ENCODE results near the gene PTH1R. TPM values are rescaled to one million over a fixed set of nuclear protein-coding genes. Genes with fewer than 3 reads are reported as not detected.

The PTH1R gene
- polyA plus RNA-seq, 6 donors from 2014 or later = not detected

GRCh38 chr3:46874430-46874829 is 3.1 kb upstream of the PTH1R start:
- no peaks in the 10 kb centered on the region for H3K9me3 Mint-ChIP-seq
- H3K4me1 Mint-ChIP-seq = peaks cover 21 to 25% (median 23%) of the 10 kb centered on the region in 3 donors
- peak overlapping the region in 3 of 6 donors; percentile 11 to 68 (median 37) for H3K27ac Mint-ChIP-seq
- DNase-seq (no peak), ATAC-seq (ENCODE audit: low read depth in 2 of 2) (peak; percentile 74 to 80)
- H3K36me3 Mint-ChIP-seq = no peaks in the 10 kb centered on the region
- peak overlapping the region in 4 of 8 donors; percentile 13 to 69 (median 25) for H3K4me3 Mint-ChIP-seq
- peaks cover 10 to 23% (median 14%) of the 10 kb centered on the region in 3 donors for H3K27me3 Mint-ChIP-seq

DNA sequence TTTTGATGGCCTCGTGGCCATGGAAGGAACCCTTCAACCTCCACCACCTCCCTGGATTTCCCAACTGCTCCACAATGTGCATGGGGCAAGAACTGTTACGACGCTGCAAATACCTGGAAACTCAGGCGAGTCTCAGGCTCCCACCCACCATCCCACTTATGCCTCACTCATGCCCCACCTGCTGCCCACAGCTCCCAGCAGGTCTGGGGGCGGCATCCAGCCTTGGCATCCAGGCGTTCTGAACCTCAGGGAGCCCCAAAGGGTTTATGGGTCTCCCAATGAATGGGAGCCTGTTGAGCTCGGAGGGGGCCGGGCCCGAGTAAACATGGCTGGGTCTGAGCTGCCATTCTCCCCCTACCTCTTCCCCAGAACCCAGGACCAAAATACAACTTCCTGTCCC is 2.0 kb upstream of the PTH1R start:
- peaks cover 14 to 21% (median 18%) of the 10 kb centered on the region in 3 donors for H3K27me3 Mint-ChIP-seq
- H3K36me3 Mint-ChIP-seq = no peaks in the 10 kb centered on the region
- H3K27ac Mint-ChIP-seq = peak overlapping the region in 2 of 6 donors; percentile 9 to 21
- no peaks in the 10 kb centered on the region for H3K9me3 Mint-ChIP-seq
- ATAC-seq (ENCODE audit: low read depth in 2 of 2) (no peak), DNase-seq (no peak)
- H3K4me1 Mint-ChIP-seq = peaks cover 19 to 29% (median 25%) of the 10 kb centered on the region in 3 donors
- no peak overlapping the region for H3K4me3 Mint-ChIP-seq

GRCh38 chr3:46876313-46877300 is 914 bp upstream of the PTH1R start:
- H3K27ac Mint-ChIP-seq = no peak overlapping the region
- peaks cover 15 to 19% (median 15%) of the 10 kb centered on the region in 3 donors for H3K27me3 Mint-ChIP-seq
- H3K4me3 Mint-ChIP-seq = no peak overlapping the region
- H3K9me3 Mint-ChIP-seq = no peaks in the 10 kb centered on the region
- peaks cover 22 to 30% (median 29%) of the 10 kb centered on the region in 3 donors for H3K4me1 Mint-ChIP-seq
- DNase-seq (no peak), ATAC-seq (ENCODE audit: low read depth in 2 of 2) (no peak)
- H3K36me3 Mint-ChIP-seq = no peaks in the 10 kb centered on the region

GRCh38 chr3:46878781-46879436 is 1.4 kb downstream of the PTH1R start:
- Mint-ChIP-seq H3K27me3 (peaks cover 13 to 29% (median 19%) of the 10 kb centered on the region in 3 donors), H3K4me1 (peaks cover 15 to 27% (median 22%) of the 10 kb centered on the region in 3 donors), H3K27ac (no peak overlapping the region), H3K9me3 (no peaks in the 10 kb centered on the region), H3K4me3 (no peak overlapping the region), H3K36me3 (no peaks in the 10 kb centered on the region)
- ATAC-seq (ENCODE audit: low read depth in 2 of 2) (no peak), DNase-seq (no peak)

DNA sequence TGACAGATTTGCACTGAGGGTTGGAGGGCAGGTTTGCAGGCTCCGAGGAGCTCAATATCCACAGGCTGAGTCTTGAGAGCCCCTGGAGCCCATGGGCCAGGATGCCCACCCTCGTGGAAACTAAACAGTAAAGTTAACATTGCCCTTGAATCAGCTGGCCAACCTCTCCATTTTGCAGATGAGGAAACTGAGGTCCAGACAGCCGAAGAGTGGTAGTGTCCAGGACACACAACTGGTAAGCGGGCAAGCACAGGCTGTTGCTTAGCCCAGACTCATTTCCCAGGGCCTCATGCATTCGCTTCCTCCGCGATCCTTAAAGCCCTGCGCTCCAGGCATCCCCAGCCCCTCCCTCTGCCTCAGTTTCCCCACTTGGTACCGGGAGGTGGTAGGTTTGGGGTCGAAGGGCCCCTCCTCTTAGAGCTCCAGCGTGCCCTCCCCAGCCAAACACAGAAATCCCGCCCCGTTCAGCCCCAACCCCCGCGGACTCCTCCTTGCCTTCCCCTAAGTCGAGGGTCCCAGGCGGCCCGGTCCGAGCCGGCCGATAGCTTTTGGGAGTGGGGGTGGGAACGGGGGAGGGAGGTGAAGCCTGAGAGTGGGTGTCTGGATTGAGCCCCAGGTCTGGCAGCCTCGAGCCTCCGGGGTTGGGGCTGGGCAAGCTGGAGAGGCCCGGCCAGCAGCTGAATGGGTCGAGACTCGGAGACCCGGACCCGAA is 3.5 kb downstream of the PTH1R start:
- ATAC-seq (ENCODE audit: low read depth in 2 of 2) = no peak
- peaks cover 9 to 17% (median 13%) of the 10 kb centered on the region in 3 donors for H3K4me1 Mint-ChIP-seq
- peak overlapping the region; percentile 9 to 88 (median 66) for H3K4me3 Mint-ChIP-seq

GRCh38 chr3:46881596-46882376 is 4.3 kb downstream of the PTH1R start:
- peaks cover 25 to 50% (median 38%) of the 10 kb centered on the region in 3 donors for H3K27me3 Mint-ChIP-seq
- DNase-seq = no peak
- no peak overlapping the region for H3K27ac Mint-ChIP-seq
- no peaks in the 10 kb centered on the region for H3K36me3 Mint-ChIP-seq
- H3K9me3 Mint-ChIP-seq = no peaks in the 10 kb centered on the region
- peak; percentile 49 to 50 for ATAC-seq (ENCODE audit: low read depth in 2 of 2)
- peaks cover 9 to 17% (median 13%) of the 10 kb centered on the region in 3 donors for H3K4me1 Mint-ChIP-seq
- peak overlapping the region in 7 of 8 donors; percentile 60 to 87 (median 77) for H3K4me3 Mint-ChIP-seq

More for the DNA sequence above, 3.5 kb downstream of the PTH1R start:
- H3K27ac Mint-ChIP-seq = no peak overlapping the region
- H3K27me3 Mint-ChIP-seq = peaks cover 25 to 50% (median 38%) of the 10 kb centered on the region in 3 donors
- H3K36me3 Mint-ChIP-seq = no peaks in the 10 kb centered on the region
- no peak for DNase-seq
- no peaks in the 10 kb centered on the region for H3K9me3 Mint-ChIP-seq

GRCh38 chr3:46882377-46883053 is 5.0 kb downstream of the PTH1R start:
- Mint-ChIP-seq H3K4me1 (peaks cover 9 to 17% (median 13%) of the 10 kb centered on the region in 3 donors), H3K36me3 (no peaks in the 10 kb centered on the region)

GRCh38 chr3:46883054-46883829 is 5.7 kb downstream of the PTH1R start:
- DNase-seq (no peak), ATAC-seq (ENCODE audit: low read depth in 2 of 2) (peak; percentile 53 to 58)
- H3K4me1 Mint-ChIP-seq = peaks cover 9 to 17% (median 13%) of the 10 kb centered on the region in 3 donors
- H3K36me3 Mint-ChIP-seq = no peaks in the 10 kb centered on the region
- peak overlapping the region in 1 of 6 donors; percentile 56 for H3K27ac Mint-ChIP-seq
- peaks cover 35 to 52% (median 38%) of the 10 kb centered on the region in 3 donors for H3K27me3 Mint-ChIP-seq
- H3K4me3 Mint-ChIP-seq = peak overlapping the region; percentile 57 to 88 (median 80)
- no peaks in the 10 kb centered on the region for H3K9me3 Mint-ChIP-seq

More at GRCh38 chr3:46882377-46883053, 5.0 kb downstream of the PTH1R start:
- Mint-ChIP-seq H3K9me3 (no peaks in the 10 kb centered on the region), H3K27me3 (peaks cover 28 to 50% (median 38%) of the 10 kb centered on the region in 3 donors), H3K27ac (no peak overlapping the region), H3K4me3 (peak overlapping the region; percentile 60 to 88 (median 80))
- no peak for DNase-seq
- ATAC-seq (ENCODE audit: low read depth in 2 of 2) = peak; percentile 20 to 24

- Mint-ChIP-seq H3K27ac (peak overlapping the region in 3 of 6 donors; percentile 7 to 56 (median 31)), H3K4me1 (peaks cover 9 to 17% (median 13%) of the 10 kb centered on the region in 3 donors), H3K4me3 (peak overlapping the region; percentile 56 to 84 (median 66)), H3K27me3 (peaks cover 37 to 54% (median 38%) of the 10 kb centered on the region in 3 donors), H3K9me3 (no peaks in the 10 kb centered on the region), H3K36me3 (no peaks in the 10 kb centered on the region)
- ATAC-seq (ENCODE audit: low read depth in 2 of 2) (no peak), DNase-seq (no peak)
These were observed 6.3 kb downstream of the PTH1R start for GRCh38 chr3:46883830-46884185.

DNA sequence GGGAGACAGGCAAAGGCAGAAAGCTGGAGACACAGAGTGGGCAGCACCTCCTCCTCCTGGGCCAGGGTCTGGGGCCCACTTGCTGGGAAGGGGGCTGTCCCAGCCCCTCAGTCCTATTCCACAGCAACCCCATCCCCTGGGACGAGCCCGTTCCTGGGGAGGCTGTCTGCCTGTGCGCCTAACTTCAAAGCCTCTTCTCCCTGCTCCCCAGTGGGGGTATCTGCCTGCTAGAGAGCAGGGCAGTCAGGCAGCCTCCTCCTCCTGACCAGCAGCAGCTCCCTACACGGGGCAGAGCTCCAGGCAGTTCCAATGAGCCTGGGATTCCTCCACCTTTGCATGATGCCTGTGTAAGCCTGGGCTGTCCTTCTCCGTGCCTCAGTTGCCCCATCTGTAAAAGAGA is 6.9 kb downstream of the PTH1R start:
- ATAC-seq (ENCODE audit: low read depth in 2 of 2) (no peak), DNase-seq (no peak)
- Mint-ChIP-seq H3K4me3 (peak overlapping the region in 6 of 8 donors; percentile 15 to 65 (median 48)), H3K36me3 (no peaks in the 10 kb centered on the region), H3K27me3 (peaks cover 37 to 59% (median 42%) of the 10 kb centered on the region in 3 donors), H3K4me1 (peaks cover 9 to 17% (median 13%) of the 10 kb centered on the region in 3 donors), H3K27ac (no peak overlapping the region), H3K9me3 (no peaks in the 10 kb centered on the region)

DNA sequence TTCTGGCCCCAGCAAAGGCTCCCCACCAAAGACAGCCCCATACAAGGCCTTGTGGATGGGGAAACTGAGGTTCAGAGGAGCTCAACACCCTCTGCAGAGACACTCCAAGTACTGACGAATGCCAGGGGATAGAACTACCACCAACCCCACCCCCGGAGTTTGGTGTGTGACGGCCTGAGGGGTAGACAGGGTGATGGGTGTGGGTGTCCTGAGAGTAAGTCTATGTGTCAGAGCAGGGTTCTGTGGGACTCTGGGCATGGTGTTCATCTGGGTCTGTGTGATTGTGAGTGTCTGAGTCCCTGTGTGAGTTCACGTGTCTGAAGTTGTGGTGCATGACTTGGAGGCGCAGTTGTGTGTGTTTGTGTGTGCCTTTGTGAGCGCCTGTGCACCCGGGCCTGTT is 7.4 kb downstream of the PTH1R start:
- peaks cover 9 to 17% (median 13%) of the 10 kb centered on the region in 3 donors for H3K4me1 Mint-ChIP-seq
- H3K9me3 Mint-ChIP-seq = no peaks in the 10 kb centered on the region
- H3K27me3 Mint-ChIP-seq = peaks cover 36 to 62% (median 44%) of the 10 kb centered on the region in 3 donors
- DNase-seq (no peak), ATAC-seq (ENCODE audit: low read depth in 2 of 2) (no peak)
- H3K4me3 Mint-ChIP-seq = peak overlapping the region in 3 of 8 donors; percentile 15 to 60 (median 19)
- no peaks in the 10 kb centered on the region for H3K36me3 Mint-ChIP-seq
- H3K27ac Mint-ChIP-seq = no peak overlapping the region

Measured in naive B cell (primary cell).